Measurements from ENCODE around the gene TBX3.

TBX3 gene

GRCh38 chr12:114668151-114668885, 15.7 kb downstream of the TBX3 start:
- no peak for FAIRE-seq

- FAIRE-seq = no peak
These were observed 16.3 kb downstream of the TBX3 start for GRCh38 chr12:114667669-114668150.

- no peak for FAIRE-seq
These were observed 17.0 kb downstream of the TBX3 start for GRCh38 chr12:114666746-114667668.

- FAIRE-seq = no peak
These were observed 18.3 kb downstream of the TBX3 start for GRCh38 chr12:114665411-114666260.

GRCh38 chr12:114664651-114665320, 19.2 kb downstream of the TBX3 start:
- FAIRE-seq = no peak

DNA sequence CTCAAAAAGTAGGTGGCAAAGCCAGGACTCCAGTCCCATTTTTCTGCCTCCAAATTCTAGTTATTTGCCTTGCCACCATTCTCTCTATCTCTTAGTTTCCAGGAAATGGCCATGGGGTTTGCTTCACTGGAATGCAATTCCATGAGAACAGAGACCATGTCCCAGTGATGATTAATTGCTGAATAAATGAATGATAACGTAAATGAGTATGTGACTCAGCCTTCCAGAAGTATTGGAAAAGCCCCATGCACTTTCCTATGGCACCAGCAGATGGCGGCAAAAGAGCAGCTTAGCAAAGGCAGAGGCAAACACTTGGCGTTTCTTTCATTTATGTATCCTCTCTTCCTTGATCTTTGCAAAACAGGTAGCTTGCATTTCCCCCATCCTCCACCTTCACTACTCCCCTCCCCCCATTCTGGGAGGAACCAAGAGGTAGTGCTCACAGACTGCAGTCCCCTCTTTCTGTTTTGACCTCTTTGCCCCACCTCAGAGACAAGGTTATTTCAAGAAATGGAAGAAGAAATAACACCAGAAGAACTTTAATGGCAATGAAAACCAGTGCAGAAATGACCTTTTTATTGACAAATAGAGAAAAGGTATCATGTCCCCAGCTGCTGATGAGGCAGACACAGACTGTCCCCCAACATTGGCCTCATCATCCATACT, 21.3 kb downstream of the TBX3 start:
- FAIRE-seq = no peak

DNA sequence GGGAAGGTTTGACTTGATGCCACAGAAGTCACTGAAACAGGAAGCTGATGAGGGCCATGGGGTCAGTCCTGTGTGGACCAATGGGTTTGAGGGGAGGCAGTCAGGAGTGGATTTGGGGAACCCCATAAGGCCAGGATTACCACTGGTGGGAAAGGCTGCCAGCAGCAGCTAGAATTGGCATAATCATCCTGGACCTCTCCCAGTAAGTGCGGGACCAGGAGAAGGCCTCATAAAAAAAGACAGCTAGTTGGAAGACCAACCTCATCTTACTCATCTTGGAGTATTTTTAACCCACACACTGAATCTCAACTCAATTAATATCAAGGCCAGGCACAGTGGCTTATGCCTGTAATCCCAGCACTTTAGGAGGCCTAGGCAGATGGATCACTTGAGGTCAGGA, 22.7 kb downstream of the TBX3 start:
- FAIRE-seq = no peak

DNA sequence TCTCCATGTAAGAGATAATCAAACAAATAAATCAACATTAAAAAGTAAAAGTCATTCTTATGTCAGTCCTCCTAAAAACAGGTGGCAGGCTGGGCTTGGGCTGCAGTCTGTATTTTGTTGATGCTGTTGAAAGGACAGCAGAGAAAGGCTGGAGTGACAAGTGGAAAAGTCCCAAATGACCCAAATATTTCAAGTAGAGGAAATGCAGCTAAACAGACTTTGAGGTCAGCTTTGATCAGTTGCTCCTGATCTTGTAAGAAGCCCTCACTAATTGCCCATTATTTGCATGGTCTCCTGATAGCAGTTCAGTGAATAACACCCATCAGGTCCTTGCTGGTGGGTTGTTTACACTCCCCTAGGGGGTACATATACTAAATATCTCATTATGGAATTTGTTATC, 24.9 kb downstream of the TBX3 start:
- no peak for FAIRE-seq

DNA sequence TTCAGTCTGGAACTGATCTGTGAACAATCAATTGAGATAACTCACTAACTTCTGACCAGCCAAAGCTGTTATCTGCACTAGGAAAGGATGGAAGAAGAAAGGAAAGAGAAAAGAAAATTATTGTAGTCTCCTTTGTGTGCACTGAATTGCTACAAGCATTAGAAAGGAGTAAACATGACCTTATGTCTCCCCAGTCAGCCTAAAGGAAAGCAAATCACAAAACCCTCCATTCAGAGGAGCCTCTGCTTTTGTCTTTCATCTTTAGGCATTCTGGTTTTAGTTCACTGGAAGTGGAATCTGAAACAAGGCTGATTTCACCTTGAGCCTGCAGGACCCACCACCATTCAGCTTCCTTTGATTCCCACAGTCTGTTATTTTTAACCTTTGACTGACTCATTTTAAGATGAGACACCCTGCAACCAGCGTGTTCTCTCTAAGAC, 26.0 kb downstream of the TBX3 start:
- no peak for FAIRE-seq

GRCh38 chr12:114657597-114657920, 26.4 kb downstream of the TBX3 start:
- FAIRE-seq = no peak

GRCh38 chr12:114656906-114657596, 26.9 kb downstream of the TBX3 start:
- no peak for FAIRE-seq

DNA sequence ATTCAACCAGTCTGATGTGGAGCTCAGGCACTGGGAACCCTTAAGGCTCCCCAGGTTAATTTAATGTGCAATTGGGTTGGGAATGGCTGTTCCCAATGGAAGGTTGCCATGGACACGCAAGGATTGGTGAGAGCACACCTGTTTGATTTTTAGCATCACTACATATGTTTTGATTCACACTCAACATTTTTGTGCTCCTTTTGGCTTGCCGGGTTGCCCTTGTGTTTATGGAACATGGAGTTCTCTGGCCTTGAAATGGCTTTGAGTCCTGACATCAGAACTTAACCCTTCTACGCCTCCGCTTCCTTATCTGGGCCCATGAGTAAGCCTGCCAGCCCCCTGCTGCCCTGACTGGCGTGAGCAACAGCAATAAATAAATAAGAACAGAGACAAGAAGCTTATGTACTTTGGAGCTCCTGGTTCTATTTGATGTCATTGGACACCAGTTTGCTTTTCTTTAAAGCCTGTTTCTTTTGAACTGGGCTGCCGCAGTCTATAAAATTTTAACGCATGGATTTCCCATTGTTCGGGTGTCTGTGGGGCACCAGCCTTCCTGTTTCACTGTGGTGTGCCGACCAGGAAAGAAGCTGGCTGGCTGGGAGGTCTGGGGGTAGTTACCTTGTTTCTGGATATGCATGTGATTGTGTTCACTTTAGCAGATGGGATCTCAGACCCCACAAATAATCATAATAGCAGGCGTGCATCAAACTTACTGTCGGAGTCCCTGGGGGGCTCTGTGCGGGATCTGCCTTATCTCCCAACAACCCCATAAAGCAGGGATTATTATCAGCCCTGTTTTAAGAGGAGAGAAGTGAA, 27.8 kb downstream of the TBX3 start:
- no peak for FAIRE-seq

GRCh38 chr12:114649585-114649984, 34.4 kb downstream of the TBX3 start:
- FAIRE-seq = no peak

GRCh38 chr12:114648711-114649110, 35.3 kb downstream of the TBX3 start:
- no peak for FAIRE-seq

- no peak for FAIRE-seq
These were observed 45.1 kb downstream of the TBX3 start for GRCh38 chr12:114638790-114639435.

- no peak for FAIRE-seq
These were observed 47.1 kb downstream of the TBX3 start for GRCh38 chr12:114636723-114637480.

DNA sequence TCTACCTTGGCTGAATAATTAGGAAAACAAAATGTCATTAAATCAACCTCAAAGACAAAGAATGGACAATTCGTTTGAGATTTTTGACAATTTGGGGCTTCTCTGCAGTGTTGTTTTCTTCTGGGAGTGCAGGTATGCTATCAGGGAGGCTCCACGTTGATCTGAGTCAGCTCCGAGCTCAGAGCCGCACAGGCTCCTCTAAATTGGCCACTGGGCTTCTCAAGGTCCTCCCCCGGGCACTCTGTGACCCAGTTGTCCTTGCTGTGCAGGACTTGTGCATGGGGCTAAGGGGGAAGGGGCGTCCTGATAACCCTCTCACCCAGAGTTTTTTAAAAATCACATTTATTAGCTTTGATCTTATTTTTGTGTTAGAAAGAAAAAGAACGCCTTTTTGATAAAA, 52.7 kb downstream of the TBX3 start:
- FAIRE-seq = no peak

DNA sequence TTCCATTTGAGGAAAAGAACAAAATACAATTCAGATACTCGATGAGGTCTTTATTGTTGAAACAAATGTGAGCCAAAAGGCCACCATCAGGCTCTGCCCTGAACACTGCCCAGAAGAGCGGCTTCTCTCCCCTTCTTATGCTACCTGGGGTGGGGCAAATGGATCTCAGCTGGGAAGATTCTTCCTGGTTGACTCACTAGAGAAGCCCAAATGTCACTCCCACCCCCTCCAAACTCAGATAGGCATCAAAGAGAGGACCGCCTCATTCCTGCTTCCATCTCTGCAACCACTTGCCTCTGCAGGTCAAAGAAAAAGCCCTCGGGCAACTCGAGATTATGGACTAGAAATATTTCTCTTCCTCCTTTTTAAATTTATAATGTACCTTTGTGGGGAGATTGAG, 55.8 kb downstream of the TBX3 start:
- no peak for FAIRE-seq

DNA sequence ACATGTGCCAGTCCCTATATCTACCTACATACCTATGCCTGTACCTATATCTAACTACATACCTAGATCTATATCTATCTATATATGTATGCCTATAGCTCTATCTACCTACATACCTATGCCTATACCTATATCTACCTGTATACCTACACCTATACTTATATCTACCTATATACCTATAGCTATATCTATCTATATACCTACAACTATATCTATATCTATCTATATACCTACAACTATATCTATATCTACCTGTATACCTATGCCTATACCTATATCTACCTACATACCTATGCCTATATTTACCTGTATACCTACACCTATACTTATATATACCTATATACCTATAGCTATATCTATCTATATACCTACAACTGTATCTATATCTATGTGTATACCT, 56.6 kb downstream of the TBX3 start:
- FAIRE-seq = no peak
